Calu3 (cell line): ENCODE measurements around the gene CLTRN. TPM values are rescaled to one million over a fixed set of nuclear protein-coding genes. Genes with fewer than 3 reads are reported as not detected.

Experiments used
- BruUV-seq: library from RNA; stranded (reverse); fragments of 400-500 nt; replicated peaks from 2 replicates; lab custom pipeline; 2021; lab: Mats Ljungman, UMichigan
- CTCF ChIA-PET: fragments of 300-600 bp; sonication (Branson Sonifier 250); formaldehyde crosslinking; loops from one replicate; lab custom pipeline; 2022; ENCODE audit warnings: antibody characterized with exemption; lab: Charles Lee
- DNase-seq: peaks from one replicate; pipeline ENCODE4 v3.0.0; 2022
- H3K27ac Mint-ChIP-seq: one replicate; pipeline ENCODE4 v1.8.0; 2022; ENCODE audit warnings: mixed read lengths; ENCODE audit not compliant: unreplicated experiment
- H3K27me3 Mint-ChIP-seq: one replicate; pipeline ENCODE4 v1.8.0; 2022; ENCODE audit warnings: mixed read lengths; ENCODE audit not compliant: unreplicated experiment
- H3K36me3 Mint-ChIP-seq: one replicate; pipeline ENCODE4 v1.8.0; 2022; ENCODE audit warnings: mild to moderate bottlenecking, moderate library complexity, mixed read lengths; ENCODE audit not compliant: insufficient read depth, unreplicated experiment
- H3K4me1 Mint-ChIP-seq: one replicate; pipeline ENCODE4 v1.8.0; 2022; ENCODE audit warnings: mild to moderate bottlenecking, low read depth, mixed read lengths; ENCODE audit not compliant: unreplicated experiment
- H3K4me3 Mint-ChIP-seq: one replicate; pipeline ENCODE4 v1.8.0; 2022; ENCODE audit warnings: mild to moderate bottlenecking, low read depth, moderate library complexity, mixed read lengths; ENCODE audit not compliant: unreplicated experiment
- H3K9me3 Mint-ChIP-seq: one replicate; pipeline ENCODE4 v1.8.0; 2022; ENCODE audit warnings: low read depth, mixed read lengths; ENCODE audit not compliant: unreplicated experiment
- intact Hi-C: fragments of 100-400 bp; cut with micrococcal nuclease; formaldehyde crosslinking; loops from one replicate; pipeline ENCODE4 v1.10.0; 2022; ENCODE audit not compliant: unreplicated experiment
- total RNA-seq: library from RNA; stranded (reverse); gene quantifications from 2 replicates; pipeline ENCODE4 v1.2.3, GENCODE V29; 2022
- TF ChIP-seq, protein P1 (sequence below): fragments of 200-600 bp; IDR thresholded peaks from one replicate; pipeline ENCODE4 v1.8.0; 2022; ENCODE audit warnings: antibody characterized with exemption; ENCODE audit not compliant: unreplicated experiment

The CLTRN gene
- total RNA-seq, 1 experiment from 2014 or later = 35.3 TPM

DNA sequence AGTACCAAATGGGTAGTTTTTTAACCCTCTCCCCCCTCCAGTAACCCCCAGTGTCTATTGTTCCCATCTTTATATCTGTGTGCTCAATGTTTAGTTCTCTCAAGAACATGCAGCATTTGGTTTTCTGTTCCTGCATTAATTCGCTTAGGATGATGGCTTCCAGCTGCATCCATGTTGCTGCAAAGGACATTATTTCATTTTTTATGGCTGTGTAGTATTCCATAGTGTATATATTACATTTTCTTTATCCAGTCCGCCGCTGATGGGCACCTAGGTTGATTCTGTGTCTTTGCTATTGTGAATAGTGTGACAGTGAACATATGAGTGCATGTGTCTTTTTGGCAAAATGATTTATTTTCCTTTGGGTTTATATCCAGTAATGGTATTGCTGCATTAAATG is 31.9 kb upstream of the CLTRN start:
- H3K36me3 Mint-ChIP-seq = peaks cover 15% of the 10 kb centered on the region
- H3K27ac Mint-ChIP-seq = no peak overlapping the region
- no peaks in the 10 kb centered on the region for H3K4me1 Mint-ChIP-seq
- H3K9me3 Mint-ChIP-seq = no peaks in the 10 kb centered on the region
- CTCF ChIA-PET = no interaction called here
- no peaks in the 10 kb centered on the region for H3K27me3 Mint-ChIP-seq
- no peak for DNase-seq
- no peak overlapping the region for H3K4me3 Mint-ChIP-seq
- TF ChIP-seq, protein P1, sequence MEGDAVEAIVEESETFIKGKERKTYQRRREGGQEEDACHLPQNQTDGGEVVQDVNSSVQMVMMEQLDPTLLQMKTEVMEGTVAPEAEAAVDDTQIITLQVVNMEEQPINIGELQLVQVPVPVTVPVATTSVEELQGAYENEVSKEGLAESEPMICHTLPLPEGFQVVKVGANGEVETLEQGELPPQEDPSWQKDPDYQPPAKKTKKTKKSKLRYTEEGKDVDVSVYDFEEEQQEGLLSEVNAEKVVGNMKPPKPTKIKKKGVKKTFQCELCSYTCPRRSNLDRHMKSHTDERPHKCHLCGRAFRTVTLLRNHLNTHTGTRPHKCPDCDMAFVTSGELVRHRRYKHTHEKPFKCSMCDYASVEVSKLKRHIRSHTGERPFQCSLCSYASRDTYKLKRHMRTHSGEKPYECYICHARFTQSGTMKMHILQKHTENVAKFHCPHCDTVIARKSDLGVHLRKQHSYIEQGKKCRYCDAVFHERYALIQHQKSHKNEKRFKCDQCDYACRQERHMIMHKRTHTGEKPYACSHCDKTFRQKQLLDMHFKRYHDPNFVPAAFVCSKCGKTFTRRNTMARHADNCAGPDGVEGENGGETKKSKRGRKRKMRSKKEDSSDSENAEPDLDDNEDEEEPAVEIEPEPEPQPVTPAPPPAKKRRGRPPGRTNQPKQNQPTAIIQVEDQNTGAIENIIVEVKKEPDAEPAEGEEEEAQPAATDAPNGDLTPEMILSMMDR = no peak
- intact Hi-C loops = no loop called here
- no TSS peak for BruUV-seq

- intact Hi-C loops = no loop called here
- no peak overlapping the region for H3K27ac Mint-ChIP-seq
- CTCF ChIA-PET = no interaction called here
Measured at GRCh38 chrX:15694941-15695451, 30.4 kb upstream of the CLTRN start.

DNA sequence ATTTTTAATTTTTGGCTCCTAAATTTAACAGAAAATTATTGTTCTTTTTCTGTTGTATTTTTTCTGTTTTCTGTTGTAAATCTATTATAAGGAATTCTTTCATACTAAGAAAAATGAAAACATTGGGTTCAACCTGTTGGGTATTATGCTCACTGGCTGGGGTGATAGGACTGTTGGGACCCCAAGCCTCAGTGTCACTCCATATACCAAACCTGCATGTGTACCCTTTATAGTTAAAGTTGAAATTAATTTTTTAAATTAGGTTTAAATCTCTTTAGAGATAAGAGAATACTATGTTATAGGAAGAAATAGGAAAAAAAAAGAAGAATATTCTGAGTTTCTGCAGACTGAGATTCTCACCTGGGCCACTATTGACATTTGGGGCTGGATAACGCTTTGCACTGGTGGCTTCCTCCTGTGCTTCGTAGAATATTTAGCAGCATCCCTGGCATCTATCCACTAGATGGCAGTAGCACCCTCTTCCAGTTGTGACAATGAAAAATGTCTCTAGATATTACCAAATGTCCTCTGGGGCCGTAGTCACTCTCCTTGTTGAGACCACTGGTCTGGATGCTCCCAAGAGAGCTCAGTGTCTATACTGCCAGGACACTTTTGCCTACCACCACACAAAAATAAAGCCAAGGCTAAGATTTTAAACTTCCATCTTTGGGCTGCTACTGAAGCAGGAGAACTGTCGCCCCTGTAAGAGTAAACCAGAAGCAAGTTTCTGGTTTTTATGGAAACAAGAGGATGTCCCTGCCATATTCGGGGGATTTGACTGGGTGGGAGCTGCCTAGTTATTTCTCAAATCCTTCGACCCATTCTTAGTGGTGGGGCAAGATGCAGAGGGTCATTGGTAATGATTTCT is 22.4 kb upstream of the CLTRN start:
- H3K9me3 Mint-ChIP-seq = no peaks in the 10 kb centered on the region
- H3K27me3 Mint-ChIP-seq = no peaks in the 10 kb centered on the region
- intact Hi-C loops = loop anchor here (10.0 kb wide), 1 partner anchor 128 kb away; no protein-coding TSS in a partner anchor
- no peak overlapping the region for H3K27ac Mint-ChIP-seq
- no peak overlapping the region for H3K4me3 Mint-ChIP-seq
- H3K4me1 Mint-ChIP-seq = no peaks in the 10 kb centered on the region
- DNase-seq = peak; percentile 58
- TF ChIP-seq, protein P1 = no peak
- no TSS peak for BruUV-seq
- CTCF ChIA-PET = no interaction called here
- H3K36me3 Mint-ChIP-seq = peaks cover 13% of the 10 kb centered on the region

More at GRCh38 chrX:15694941-15695451, 30.4 kb upstream of the CLTRN start:
- TF ChIP-seq, protein P1 = no peak
- Mint-ChIP-seq H3K4me1 (no peaks in the 10 kb centered on the region), H3K4me3 (no peak overlapping the region), H3K36me3 (peaks cover 26% of the 10 kb centered on the region), H3K27me3 (no peaks in the 10 kb centered on the region), H3K9me3 (no peaks in the 10 kb centered on the region)
- DNase-seq = no peak
- BruUV-seq = no TSS peak

- Mint-ChIP-seq H3K4me1 (peaks cover 11% of the 10 kb centered on the region), H3K4me3 (no peak overlapping the region), H3K27ac (no peak overlapping the region), H3K36me3 (peaks cover 6% of the 10 kb centered on the region), H3K9me3 (no peaks in the 10 kb centered on the region), H3K27me3 (no peaks in the 10 kb centered on the region)
- DNase-seq = no peak
- TF ChIP-seq, protein P1 = no peak
- CTCF ChIA-PET = no interaction called here
- intact Hi-C loops = loop anchor here (10.0 kb wide), 1 partner anchor 132 kb away; no protein-coding TSS in a partner anchor
- no TSS peak for BruUV-seq
Measured at GRCh38 chrX:15683193-15683592, 18.6 kb upstream of the CLTRN start.
